CD4-positive, alpha-beta T cell (primary cell): ENCODE measurements around the gene UBE2N. TPM values are rescaled to one million over a fixed set of nuclear protein-coding genes. Genes with fewer than 3 reads are reported as not detected.
A peak's percentile ranks its signal among the peaks of the same experiment; 100 is the strongest.

Experiments
- ATAC-seq: fragments of 200-7000 bp; cut with Tn5 transposase; one replicate; pipeline ENCODE4 v1.10.0; 2022; ENCODE audit warnings: mild to moderate bottlenecking; ENCODE audit not compliant: poor library complexity
- CTCF ChIA-PET: fragments of 350-600 bp; sonication (Branson Sonifier 250); formaldehyde crosslinking; loops from one replicate; lab custom pipeline; 2021; ENCODE audit warnings: antibody characterized with exemption, inconsistent platforms; lab: Charles Lee
- POLR2A ChIA-PET: fragments of 350-600 bp; sonication (Branson Sonifier 250); formaldehyde crosslinking; loops from one replicate; lab custom pipeline; 2021; ENCODE audit warnings: antibody characterized with exemption, inconsistent platforms; lab: Charles Lee
- DNase-seq, 14 experiments: peaks; one replicate each; pipeline ENCODE4 v3.0.0-alpha.2; 2013 to 2020; ENCODE audit warnings: mixed read lengths in 2 of 14
- H3K27ac ChIP-seq, 2 donors: one replicate each; pipeline versions ENCODE4 v1.5.1 to v1.7.0; 2013; ENCODE audit warnings: low read length in 2 of 2, low read depth in 1 of 2, mild to moderate bottlenecking in 1 of 2
- H3K27me3 ChIP-seq, 2 experiments: 1 replicate in 1 of 2; 2 replicates in 1 of 2; pipeline versions ENCODE4 v1.6.1 to v1.7.0; 2013; ENCODE audit warnings: low read length in 2 of 2, control low read depth in 1 of 2, mild to moderate bottlenecking in 1 of 2, moderate library complexity in 1 of 2; ENCODE audit not compliant: insufficient read depth in 2 of 2, control insufficient read depth in 1 of 2
- H3K36me3 ChIP-seq: one replicate; pipeline ENCODE4 v1.6.1; 2013; ENCODE audit warnings: low read length, control low read depth; ENCODE audit not compliant: insufficient read depth
- H3K4me1 ChIP-seq: one replicate; pipeline ENCODE4 v1.6.1; 2013; ENCODE audit warnings: low read length, control low read depth; ENCODE audit not compliant: insufficient read depth
- H3K4me3 ChIP-seq: one replicate; pipeline ENCODE4 v1.5.1; 2013; ENCODE audit warnings: mild to moderate bottlenecking, low read length, moderate library complexity
- H3K9me3 ChIP-seq, 2 experiments: 1 replicate in 1 of 2; 2 replicates in 1 of 2; pipeline versions ENCODE4 v1.6.1 to v1.7.0; 2013; ENCODE audit warnings: low read length in 2 of 2, mild to moderate bottlenecking in 2 of 2, control low read depth in 1 of 2, moderate library complexity in 1 of 2; ENCODE audit not compliant: control insufficient read depth in 1 of 2, insufficient read depth in 1 of 2
- H3K27ac Mint-ChIP-seq: one replicate; pipeline ENCODE4 v1.8.0; 2020; ENCODE audit warnings: mixed read lengths
- H3K27me3 Mint-ChIP-seq: one replicate; pipeline ENCODE4 v1.8.0; 2021; ENCODE audit warnings: mixed read lengths
- H3K36me3 Mint-ChIP-seq: one replicate; pipeline ENCODE4 v1.8.0; 2021; ENCODE audit warnings: low read depth, mixed read lengths
- H3K4me1 Mint-ChIP-seq: one replicate; pipeline ENCODE4 v1.8.0; 2021; ENCODE audit warnings: low read depth, mixed read lengths
- H3K4me3 Mint-ChIP-seq: one replicate; pipeline ENCODE4 v1.8.0; 2020; ENCODE audit warnings: mild to moderate bottlenecking, mixed read lengths
- H3K9me3 Mint-ChIP-seq: one replicate; pipeline ENCODE4 v1.8.0; 2020; ENCODE audit warnings: mixed read lengths
- CTCF ChIP-seq: fragments of 200-600 bp; IDR thresholded peaks from one replicate; pipeline ENCODE4 v1.8.0; 2022; ENCODE audit warnings: antibody characterized with exemption, mild to moderate bottlenecking
- intact Hi-C, 2 experiments: fragments of 100-400 bp; cut with DNase I in 1 of 2; cut with micrococcal nuclease in 1 of 2; formaldehyde crosslinking; loops; one replicate each; pipeline versions ENCODE4 v1.15.1 to v1.9.0; 2023 to 2025; cut with DNase I, micrococcal nuclease
- total RNA-seq, 174 experiments: library from RNA in 2 of 174; stranded (reverse) in 2 of 174; gene quantifications; one replicate each; pipeline ENCODE4 v1.2.3 and lab custom pipeline; 2021 to 2026

Gene UBE2N
- total RNA-seq, 2 experiments from 2014 or later = 89.8 to 101 TPM

- no peaks in the 10 kb centered on the region for H3K9me3 Mint-ChIP-seq
- POLR2A ChIA-PET = no interaction called here
- no peaks in the 10 kb centered on the region for H3K9me3 ChIP-seq
- no peak overlapping the region for H3K4me3 Mint-ChIP-seq
- no peaks in the 10 kb centered on the region for H3K36me3 ChIP-seq
- ATAC-seq (no peak), DNase-seq (no peak)
- no peaks in the 10 kb centered on the region for H3K27me3 Mint-ChIP-seq
- no peaks in the 10 kb centered on the region for H3K36me3 Mint-ChIP-seq
- no peaks in the 10 kb centered on the region for H3K27me3 ChIP-seq
- H3K27ac Mint-ChIP-seq = no peak overlapping the region
- peaks cover 11% of the 10 kb centered on the region for H3K4me1 Mint-ChIP-seq
- CTCF ChIA-PET = no interaction called here
- intact Hi-C loops = no loop called here
- H3K4me1 ChIP-seq = peaks cover 4% of the 10 kb centered on the region
- H3K27ac ChIP-seq = no peak overlapping the region
- H3K4me3 ChIP-seq = no peak overlapping the region
- TF ChIP-seq CTCF = no peak
These were observed 11.9 kb upstream of the UBE2N start for GRCh38 chr12:93453633-93454032.

- intact Hi-C loops = loop anchor here in 1 of 2 experiments (2.0 kb wide), 1 partner anchor 15 kb away; the partner anchor contains the start of gene MRPL42
- Histone ChIP-seq H3K27ac (no peak overlapping the region), H3K27me3 (no peaks in the 10 kb centered on the region), H3K4me3 (no peak overlapping the region), H3K4me1 (peaks cover 19% of the 10 kb centered on the region), H3K36me3 (no peaks in the 10 kb centered on the region), H3K9me3 (no peaks in the 10 kb centered on the region)
- ChIA-PET POLR2A (no interaction called here), CTCF (no interaction called here)
- no peaks in the 10 kb centered on the region for H3K9me3 Mint-ChIP-seq
- H3K36me3 Mint-ChIP-seq = no peaks in the 10 kb centered on the region
- no peak for ATAC-seq
- H3K27ac Mint-ChIP-seq = no peak overlapping the region
- H3K4me3 Mint-ChIP-seq = no peak overlapping the region
- H3K27me3 Mint-ChIP-seq = no peaks in the 10 kb centered on the region
- H3K4me1 Mint-ChIP-seq = peaks cover 24% of the 10 kb centered on the region
- DNase-seq = no peak
- no peak for TF ChIP-seq CTCF
These were observed 9.8 kb upstream of the UBE2N start for GRCh38 chr12:93451423-93452158.

- POLR2A ChIA-PET = interaction anchor here (0.6 kb wide), 1 partner anchor 32 kb away, joined by 3 read pairs; no protein-coding TSS in a partner anchor
- intact Hi-C loops = loop anchor here (5.0 to 10.0 kb wide), 2 partner anchors 126 to 653 kb away; partner anchors contain the start of gene SOCS2 (in 1 of the 2)
- Mint-ChIP-seq H3K27ac (peak overlapping the region; percentile 91), H3K4me1 (peaks cover 24% of the 10 kb centered on the region), H3K9me3 (no peaks in the 10 kb centered on the region), H3K36me3 (no peaks in the 10 kb centered on the region), H3K27me3 (no peaks in the 10 kb centered on the region), H3K4me3 (peak overlapping the region; percentile 65)
- no peak overlapping the region for H3K4me3 ChIP-seq
- H3K9me3 ChIP-seq = no peaks in the 10 kb centered on the region
- no peaks in the 10 kb centered on the region for H3K27me3 ChIP-seq
- DNase-seq = no peak
- CTCF ChIA-PET = interaction anchor here (0.6 to 1.5 kb wide), 4 partner anchors 18 to 1732 kb away, joined by 3 to 4 read pairs (median 4); partner anchors contain the start of gene MRPL42
- peaks cover 19% of the 10 kb centered on the region for H3K4me1 ChIP-seq
- no peaks in the 10 kb centered on the region for H3K36me3 ChIP-seq
- peak; percentile 14 for ATAC-seq
- H3K27ac ChIP-seq = no peak overlapping the region
- TF ChIP-seq CTCF = no peak
These were observed 7.5 kb upstream of the UBE2N start for GRCh38 chr12:93449277-93449676.
